Endothelial cell of umbilical vein (primary cell): Measurements from ENCODE around the gene METTL9. TPM values are rescaled to one million over a fixed set of nuclear protein-coding genes. Genes with fewer than 3 reads are reported as not detected.

Source experiments
- BruUV-seq: library from RNA; stranded (reverse); fragments of 400-500 nt; replicated peaks from 2 replicates; lab custom pipeline; 2021; lab: Mats Ljungman, UMichigan
- CTCF ChIA-PET: fragments of 300-600, 350-600 bp; sonication (Branson Sonifier 250); formaldehyde crosslinking; loops from one replicate; lab custom pipeline; 2021; ENCODE audit warnings: antibody characterized with exemption, inconsistent platforms; lab: Charles Lee
- POLR2A ChIA-PET: fragments of 300-600, 350-600 bp; sonication (Branson Sonifier 250); formaldehyde crosslinking; loops from one replicate; lab custom pipeline; 2021; ENCODE audit warnings: antibody characterized with exemption, inconsistent platforms; lab: Charles Lee
- DNase-seq: peaks from one replicate; pipeline ENCODE4 v3.0.0-alpha.2; 2011; ENCODE audit warnings: low read depth, low spot score
- FAIRE-seq: peaks from 2 replicates; lab custom pipeline; 2011; peaks lifted over from hg19 to GRCh38; lab: Jason Lieb, UNC
- H2AFZ ChIP-seq: 2 replicates; pipeline ENCODE4 v1.6.0; 2012; ENCODE audit warnings: low read depth, low read length, control low read depth, inconsistent platforms
- H3K27ac ChIP-seq: 2 replicates; pipeline ENCODE4 v1.5.1; 2011; ENCODE audit warnings: low read depth, mild to moderate bottlenecking, control low read depth, low read length, moderate library complexity; ENCODE audit not compliant: insufficient read depth
- H3K27me3 ChIP-seq, 2 experiments: 2 replicates each; pipeline versions ENCODE4 v1.6.0 to v1.6.1; 2011; ENCODE audit warnings: low read length in 2 of 2, mixed read lengths in 1 of 2; ENCODE audit not compliant: control insufficient read depth in 2 of 2, insufficient read depth in 2 of 2
- H3K36me3 ChIP-seq, 2 experiments: 2 replicates in 1 of 2; 3 replicates in 1 of 2; pipeline ENCODE4 v1.5.1; 2011; ENCODE audit warnings: low read length in 2 of 2, mild to moderate bottlenecking in 1 of 2, moderate library complexity in 1 of 2; ENCODE audit not compliant: control insufficient read depth in 2 of 2, insufficient read depth in 2 of 2; ENCODE audit errors: extremely low read depth in 1 of 2
- H3K4me1 ChIP-seq: 3 replicates; pipeline ENCODE4 v1.5.1; 2011; ENCODE audit warnings: mild to moderate bottlenecking, low read length; ENCODE audit not compliant: control insufficient read depth, insufficient read depth; ENCODE audit errors: extremely low read depth
- H3K4me2 ChIP-seq: 2 replicates; pipeline ENCODE4 v1.6.1; 2011; ENCODE audit warnings: low read length, control low read depth, mixed read lengths; ENCODE audit not compliant: insufficient read depth
- H3K4me3 ChIP-seq, 3 experiments: fragments of 200-600 bp in 1 of 3; sonication (generic), shearing (Covaris generic) in 1 of 3; replicated peaks in 1 of 3; 2 replicates each; pipeline ENCODE4 v1.5.1; 2011 to 2016; ENCODE audit warnings: control low read depth in 3 of 3, low read length in 3 of 3, mild to moderate bottlenecking in 2 of 3, inconsistent platforms in 1 of 3, low read depth in 1 of 3, moderate library complexity in 1 of 3; ENCODE audit not compliant: insufficient read depth in 1 of 3
- H3K79me2 ChIP-seq: 2 replicates; pipeline ENCODE4 v1.6.0; 2012; ENCODE audit warnings: low read length, inconsistent platforms; ENCODE audit not compliant: control insufficient read depth, insufficient read depth
- H3K9ac ChIP-seq: replicated peaks from 2 replicates; pipeline ENCODE3; 2011; ENCODE audit warnings: low read length, control low read depth; ENCODE audit not compliant: insufficient read depth; ENCODE audit errors: extremely low read depth
- H3K9me1 ChIP-seq: replicated peaks from 3 replicates; pipeline ENCODE4 v1.6.0; 2011; ENCODE audit warnings: mild to moderate bottlenecking, low read length; ENCODE audit not compliant: control insufficient read depth, insufficient read depth; ENCODE audit errors: extremely low read depth
- H3K9me3 ChIP-seq: replicated peaks from 2 replicates; pipeline ENCODE4 v1.5.1; 2012; ENCODE audit warnings: low read length, inconsistent platforms; ENCODE audit not compliant: control insufficient read depth, insufficient read depth
- H4K20me1 ChIP-seq: replicated peaks from 2 replicates; pipeline ENCODE3; 2011; ENCODE audit warnings: mild to moderate bottlenecking, low read length; ENCODE audit not compliant: control insufficient read depth, insufficient read depth; ENCODE audit errors: extremely low read depth
- CTCF ChIP-seq, 2 donors: IDR thresholded peaks; 1 replicate in 1 of 2; 2 replicates in 1 of 2; pipeline ENCODE4 v1.5.1; 2011; ENCODE audit warnings: low read length in 2 of 2, mild to moderate bottlenecking in 2 of 2, moderate library complexity in 2 of 2, control low read depth in 1 of 2, inconsistent platforms in 1 of 2, low read depth in 1 of 2; ENCODE audit not compliant: insufficient read depth in 1 of 2; ENCODE audit errors: extremely low read depth in 1 of 2
- EZH2 ChIP-seq: IDR thresholded peaks from 2 replicates; pipeline ENCODE4 v1.6.1; 2012; ENCODE audit warnings: borderline replicate concordance, low read depth, mild to moderate bottlenecking, moderate library complexity, low read length, inconsistent platforms; ENCODE audit not compliant: severe bottlenecking
- FOS ChIP-seq: IDR thresholded peaks from 2 replicates; pipeline ENCODE4 v1.6.1; 2011; ENCODE audit warnings: mild to moderate bottlenecking, low read length, moderate library complexity, borderline replicate concordance; ENCODE audit not compliant: insufficient read depth
- GATA2 ChIP-seq: IDR thresholded peaks from 2 replicates; pipeline ENCODE4 v1.7.0; 2011; ENCODE audit warnings: low read depth, mild to moderate bottlenecking, moderate library complexity, mixed read lengths, low read length; ENCODE audit not compliant: insufficient read length, insufficient read depth
- JUN ChIP-seq: IDR thresholded peaks from 2 replicates; pipeline ENCODE4 v1.6.1; 2011; ENCODE audit warnings: borderline replicate concordance, low read depth; ENCODE audit not compliant: insufficient read length, insufficient read depth
- MAX ChIP-seq: IDR thresholded peaks from 2 replicates; pipeline ENCODE4 v1.6.1; 2011; ENCODE audit not compliant: insufficient read depth, insufficient read length
- MYC ChIP-seq: IDR thresholded peaks from one replicate; pipeline ENCODE4 v1.6.1; 2011; ENCODE audit warnings: mild to moderate bottlenecking, low read depth, low read length
- POLR2A ChIP-seq: IDR thresholded peaks from 2 replicates; pipeline ENCODE4 v1.6.1; 2012; ENCODE audit warnings: low read depth, mild to moderate bottlenecking, control low read depth, low read length
- POLR2AphosphoS5 ChIP-seq: IDR thresholded peaks from 2 replicates; pipeline ENCODE4 v1.6.1; 2012; ENCODE audit warnings: low read depth, mild to moderate bottlenecking, control low read depth, low read length, moderate library complexity; ENCODE audit not compliant: insufficient read depth
- dilution Hi-C: fragments of 300-500 bp; cut with MboI; formaldehyde crosslinking; loops from one replicate; pipeline ENCODE4 v1.15.0; 2019; ENCODE audit warnings: low sequenced_read_pairs; ENCODE audit not compliant: extremely low pct_ligation_motif_present
- intact Hi-C: fragments of 100-400 bp; cut with micrococcal nuclease; formaldehyde crosslinking; loops from one replicate; pipeline ENCODE4 v1.10.0; 2022
- polyA plus RNA-seq, 4 experiments: library from polyadenylated mRNA; depleted of rRNA in 3 of 4; stranded (reverse) in 3 of 4; unstranded in 1 of 4; fragments of >200 nt; gene quantifications; 2 replicates each; pipeline versions ENCODE4 v1.2.1 to v1.2.3, GENCODE V29; 2011 to 2012; ENCODE audit warnings: missing spikeins in 1 of 4
- total RNA-seq: library from RNA; stranded (reverse); gene quantifications from 2 replicates; pipeline ENCODE4 v1.2.3, GENCODE V29; 2021

Gene METTL9
- total and polyA plus RNA-seq, 2 donors (not counting 3 experiments of a cell fraction or from before 2014, with no cell fraction given): 53.8 to 121 TPM

- H3K9me1 ChIP-seq: no peaks in the 10 kb centered on the region
- dilution Hi-C loops (no loop called here), intact Hi-C loops (no loop called here)
- TF ChIP-seq POLR2AphosphoS5 (no peak), EZH2 (no peak), FOS (no peak), JUN (no peak), GATA2 (no peak), MAX (no peak), POLR2A (no peak), CTCF (IDR thresholded peaks at IDR 0.05; ENCODE audit: extremely low read depth in 1 of 2, insufficient read depth in 1 of 2, low read depth in 1 of 2, low read length in 2 of 2) (no peak), MYC (no peak)
- H3K4me1 ChIP-seq: peaks cover 11% of the 10 kb centered on the region
- peaks cover 19% of the 10 kb centered on the region for H3K79me2 ChIP-seq
- CTCF ChIA-PET: interaction anchor here (0.8 to 2.2 kb wide), 7 partner anchors 9 to 62 kb away, joined by 3 to 32 read pairs (median 6); no protein-coding TSS in a partner anchor
- POLR2A ChIA-PET: no interaction called here
- BruUV-seq: no TSS peak
- H4K20me1 ChIP-seq: peaks cover 3% of the 10 kb centered on the region
- peak; percentile 18 for FAIRE-seq
- DNase-seq: no peak
- H3K36me3 ChIP-seq: no peaks in the 10 kb centered on the region
- H2AFZ ChIP-seq: no peak overlapping the region
- no peaks in the 10 kb centered on the region for H3K27me3 ChIP-seq
- no peak overlapping the region for H3K27ac ChIP-seq
- peak overlapping the region; percentile 65 for H3K4me2 ChIP-seq
- H3K9me3 ChIP-seq: no peaks in the 10 kb centered on the region
- no peak overlapping the region for H3K9ac ChIP-seq
- H3K4me3 ChIP-seq: peak overlapping the region in 2 of 3 experiments; percentile 5 to 8
These were observed 45.9 kb downstream of the METTL9 start for GRCh38 chr16:21645261-21645721.
